Fibroblast of pulmonary artery (primary cell): ENCODE data around the gene PHLDA1.

Source experiments
- DNase-seq: peaks from one replicate; pipeline ENCODE4 v3.0.0-alpha.2; 2010; ENCODE audit warnings: low read depth
- H3K4me3 ChIP-seq: replicated peaks from 2 replicates; pipeline ENCODE4 v1.5.1; 2011; ENCODE audit warnings: low read depth, mild to moderate bottlenecking, control low read depth, low read length, moderate library complexity
- CTCF ChIP-seq: IDR thresholded peaks from 2 replicates; pipeline ENCODE4 v1.5.1; 2011; ENCODE audit warnings: mild to moderate bottlenecking, control low read depth, low read length, inconsistent platforms; ENCODE audit errors: missing control alignments

The PHLDA1 gene

DNA sequence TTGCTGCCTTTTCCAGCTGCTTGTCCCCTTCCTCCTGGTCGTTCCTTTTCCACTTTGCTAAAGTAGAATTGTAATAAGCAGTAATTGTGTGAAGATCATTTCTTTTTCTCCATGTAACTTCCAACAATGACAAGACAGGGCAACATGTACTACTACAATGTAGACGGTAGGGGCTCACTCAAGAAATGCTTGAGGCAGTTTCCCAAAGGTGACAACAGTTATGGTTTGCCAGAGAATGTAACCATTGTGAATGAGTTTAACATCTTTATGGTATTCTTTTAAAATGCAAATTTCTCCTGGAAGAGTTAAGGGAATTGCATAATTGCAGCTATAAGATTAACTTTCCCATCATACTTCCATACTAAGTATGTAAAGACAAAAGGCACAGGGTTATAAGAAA is 23.8 kb upstream of the PHLDA1 start:
- no peak overlapping the region for H3K4me3 ChIP-seq
- no peak for DNase-seq
- no peak for TF ChIP-seq CTCF

GRCh38 chr12:76049575-76050251 is 18.1 kb upstream of the PHLDA1 start:
- no peak overlapping the region for H3K4me3 ChIP-seq
- no peak for DNase-seq
- TF ChIP-seq CTCF: no peak

GRCh38 chr12:76047742-76048141 is 16.2 kb upstream of the PHLDA1 start:
- DNase-seq: no peak
- TF ChIP-seq CTCF: no peak
- H3K4me3 ChIP-seq: no peak overlapping the region

- no peak overlapping the region for H3K4me3 ChIP-seq
- no peak for DNase-seq
- TF ChIP-seq CTCF: no peak
These were observed 15.5 kb upstream of the PHLDA1 start for GRCh38 chr12:76047060-76047459.

- no peak for DNase-seq
- H3K4me3 ChIP-seq: no peak overlapping the region
- TF ChIP-seq CTCF: no peak
These were observed 11.8 kb upstream of the PHLDA1 start for GRCh38 chr12:76043377-76043776.

- TF ChIP-seq CTCF: no peak
- no peak overlapping the region for H3K4me3 ChIP-seq
- DNase-seq: no peak
These were observed 10.6 kb upstream of the PHLDA1 start for GRCh38 chr12:76042147-76042546.

DNA sequence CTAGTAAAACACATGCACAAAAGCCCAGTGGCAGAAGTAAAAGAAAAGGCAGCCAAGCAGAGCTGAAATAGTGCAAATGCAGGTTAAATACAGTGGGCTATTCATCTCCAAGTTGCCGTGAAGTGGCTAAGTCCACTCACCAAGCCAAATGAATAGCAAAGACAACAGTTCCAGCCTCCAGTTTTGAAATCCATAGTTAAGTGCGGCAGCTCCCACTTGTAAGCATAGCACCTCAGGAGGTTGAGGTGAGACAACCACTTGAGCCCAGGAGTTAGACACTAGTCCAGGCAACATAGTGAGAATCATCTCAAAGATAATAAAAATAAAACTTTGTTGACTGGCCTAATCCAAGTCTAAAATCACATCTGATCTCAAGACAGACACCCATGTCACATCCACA is 9.8 kb upstream of the PHLDA1 start:
- no peak overlapping the region for H3K4me3 ChIP-seq

More for the DNA sequence above, 9.8 kb upstream of the PHLDA1 start:
- no peak for TF ChIP-seq CTCF
- DNase-seq: no peak
